Activated naive CD4-positive, alpha-beta T cell treated with anti-CD3 and anti-CD28 coated beads for 36 hours (primary cell): ENCODE measurements around the gene DPP8. TPM values are rescaled to one million over a fixed set of nuclear protein-coding genes. Genes with fewer than 3 reads are reported as not detected.

Experiments
- CTCF ChIA-PET: fragments of 350-600 bp; sonication (Branson Sonifier 250); formaldehyde crosslinking; loops from one replicate; lab custom pipeline; 2021; ENCODE audit warnings: antibody characterized with exemption; lab: Charles Lee
- DNase-seq: peaks from one replicate; pipeline ENCODE4 v3.0.0-alpha.2; 2020
- H3K27ac Mint-ChIP-seq: one replicate; pipeline ENCODE4 v1.8.0; 2021; ENCODE audit warnings: mild to moderate bottlenecking, mixed read lengths
- H3K27me3 Mint-ChIP-seq: one replicate; pipeline ENCODE4 v1.8.0; 2021; ENCODE audit warnings: low read depth, mixed read lengths
- H3K36me3 Mint-ChIP-seq: one replicate; pipeline ENCODE4 v1.8.0; 2021; ENCODE audit warnings: low read depth, mixed read lengths
- H3K4me1 Mint-ChIP-seq: one replicate; pipeline ENCODE4 v1.8.0; 2021; ENCODE audit warnings: low read depth, mixed read lengths
- H3K4me3 Mint-ChIP-seq: one replicate; pipeline ENCODE4 v1.8.0; 2021; ENCODE audit warnings: mild to moderate bottlenecking, moderate library complexity, mixed read lengths
- H3K9me3 Mint-ChIP-seq: one replicate; pipeline ENCODE4 v1.8.0; 2021; ENCODE audit warnings: mixed read lengths
- intact Hi-C: fragments of 100-400 bp; cut with micrococcal nuclease; formaldehyde crosslinking; loops from one replicate; pipeline ENCODE4 v1.15.1; 2023
- total RNA-seq, 2 experiments: library from RNA; stranded (reverse); gene quantifications; one replicate each; pipeline ENCODE4 v1.2.3, GENCODE V29; 2021

Gene DPP8
- total RNA-seq, 2 experiments from 2014 or later = 23.0 to 24.9 TPM

- H3K27me3 Mint-ChIP-seq = peaks cover 8% of the 10 kb centered on the region
- no peak overlapping the region for H3K27ac Mint-ChIP-seq
Measured at GRCh38 chr15:65409036-65409631, 108.4 kb downstream of the DPP8 start.

GRCh38 chr15:65408324-65409035 is 109.0 kb downstream of the DPP8 start:
- Mint-ChIP-seq H3K9me3 (no peaks in the 10 kb centered on the region), H3K4me3 (no peak overlapping the region), H3K36me3 (no peaks in the 10 kb centered on the region), H3K27me3 (peaks cover 8% of the 10 kb centered on the region), H3K4me1 (no peaks in the 10 kb centered on the region), H3K27ac (no peak overlapping the region)
- DNase-seq = no peak
- intact Hi-C loops = loop anchor here (10.0 kb wide), 1 partner anchor 146 kb away; no protein-coding TSS in a partner anchor
- CTCF ChIA-PET = no interaction called here

More at GRCh38 chr15:65409036-65409631, 108.4 kb downstream of the DPP8 start:
- intact Hi-C loops = loop anchor here (10.0 kb wide), 1 partner anchor 146 kb away; no protein-coding TSS in a partner anchor
- Mint-ChIP-seq H3K36me3 (no peaks in the 10 kb centered on the region), H3K4me3 (no peak overlapping the region), H3K9me3 (no peaks in the 10 kb centered on the region), H3K4me1 (no peaks in the 10 kb centered on the region)
- DNase-seq = no peak
- CTCF ChIA-PET = no interaction called here

GRCh38 chr15:65406424-65407000 is 111.0 kb downstream of the DPP8 start:
- H3K27me3 Mint-ChIP-seq = peaks cover 8% of the 10 kb centered on the region
- no peaks in the 10 kb centered on the region for H3K4me1 Mint-ChIP-seq
- CTCF ChIA-PET = interaction anchor here (0.6 kb wide), 1 partner anchor 448 kb away, joined by 3 read pairs; no protein-coding TSS in a partner anchor
- no peak overlapping the region for H3K27ac Mint-ChIP-seq
- intact Hi-C loops = loop anchor here (10.0 kb wide), 1 partner anchor 148 kb away; no protein-coding TSS in a partner anchor
- no peak for DNase-seq
- H3K4me3 Mint-ChIP-seq = no peak overlapping the region
- no peaks in the 10 kb centered on the region for H3K36me3 Mint-ChIP-seq
- no peaks in the 10 kb centered on the region for H3K9me3 Mint-ChIP-seq

DNA sequence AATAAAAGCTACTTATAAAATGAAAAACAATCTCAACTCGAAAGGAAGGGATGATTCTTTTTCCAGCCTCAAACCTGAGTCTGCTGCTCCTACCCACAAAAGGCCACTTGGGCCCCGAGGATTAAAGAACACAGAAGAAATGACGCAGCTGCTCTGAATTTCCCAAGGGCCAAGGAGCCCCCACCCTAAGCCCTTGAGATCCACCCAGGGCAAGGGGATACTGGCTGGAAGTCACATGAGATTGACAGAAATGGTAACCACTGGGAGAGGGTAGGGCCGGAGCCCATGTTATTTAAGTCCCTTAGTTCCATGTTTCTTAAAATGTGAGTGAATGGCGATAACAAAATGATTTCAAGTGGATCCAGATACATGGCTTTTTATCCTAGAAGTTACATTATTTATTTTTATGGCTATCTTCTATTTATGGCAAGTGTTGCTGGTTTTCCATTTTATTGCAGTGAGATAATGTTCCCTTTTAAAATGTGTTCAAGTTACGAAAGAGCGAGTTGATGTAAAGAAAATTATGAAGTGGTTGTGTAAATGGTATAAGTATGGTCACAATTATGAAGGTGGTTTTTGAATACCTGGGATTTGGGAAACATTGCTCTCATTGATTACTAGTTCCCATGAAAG is 111.6 kb downstream of the DPP8 start:
- no peaks in the 10 kb centered on the region for H3K9me3 Mint-ChIP-seq
- no peak overlapping the region for H3K27ac Mint-ChIP-seq
- DNase-seq = no peak
- CTCF ChIA-PET = interaction anchor here (0.6 to 1.6 kb wide), 2 partner anchors 21 to 448 kb away, joined by 3 to 6 read pairs; no protein-coding TSS in a partner anchor
- H3K4me3 Mint-ChIP-seq = no peak overlapping the region
- no peaks in the 10 kb centered on the region for H3K4me1 Mint-ChIP-seq
- intact Hi-C loops = loop anchor here (10.0 kb wide), 1 partner anchor 149 kb away; no protein-coding TSS in a partner anchor
- H3K27me3 Mint-ChIP-seq = peaks cover 13% of the 10 kb centered on the region
- H3K36me3 Mint-ChIP-seq = no peaks in the 10 kb centered on the region

- intact Hi-C loops = loop anchor here (5.0 to 10.0 kb wide), 2 partner anchors 87 to 150 kb away; no protein-coding TSS in a partner anchor
- H3K36me3 Mint-ChIP-seq = no peaks in the 10 kb centered on the region
- no peak overlapping the region for H3K4me3 Mint-ChIP-seq
- no peaks in the 10 kb centered on the region for H3K9me3 Mint-ChIP-seq
- H3K4me1 Mint-ChIP-seq = no peaks in the 10 kb centered on the region
- H3K27ac Mint-ChIP-seq = no peak overlapping the region
- H3K27me3 Mint-ChIP-seq = peaks cover 17% of the 10 kb centered on the region
- DNase-seq = no peak
- CTCF ChIA-PET = interaction anchor here (0.6 to 1.6 kb wide), 2 partner anchors 20 to 36 kb away, joined by 3 to 6 read pairs; no protein-coding TSS in a partner anchor
Measured at GRCh38 chr15:65404186-65404872, 113.2 kb downstream of the DPP8 start.

DNA sequence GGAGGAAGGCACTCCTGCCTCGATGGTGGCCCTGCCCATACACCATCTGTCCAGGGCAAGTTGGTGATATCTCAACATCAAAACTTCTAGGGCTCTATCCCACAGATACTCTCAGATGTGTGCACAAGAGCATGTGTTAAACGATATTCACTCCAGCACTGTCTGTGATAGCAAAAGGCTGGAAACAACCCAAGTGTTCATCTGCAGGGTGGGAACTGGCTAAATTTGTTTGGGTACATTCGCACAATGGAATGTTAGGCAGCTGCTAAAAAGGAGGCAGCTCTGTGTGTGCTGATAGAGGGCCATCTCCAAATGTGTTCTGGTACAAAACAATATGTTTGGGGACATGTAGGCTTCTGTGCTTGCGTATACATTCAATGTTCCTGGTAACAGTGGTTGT is 114.5 kb downstream of the DPP8 start:
- no peaks in the 10 kb centered on the region for H3K4me1 Mint-ChIP-seq
- CTCF ChIA-PET = no interaction called here
- H3K27me3 Mint-ChIP-seq = peaks cover 17% of the 10 kb centered on the region
- no peaks in the 10 kb centered on the region for H3K36me3 Mint-ChIP-seq
- no peak overlapping the region for H3K27ac Mint-ChIP-seq
- DNase-seq = no peak
- H3K4me3 Mint-ChIP-seq = no peak overlapping the region
- intact Hi-C loops = loop anchor here (5.0 to 10.0 kb wide), 2 partner anchors 86 to 152 kb away; no protein-coding TSS in a partner anchor
- H3K9me3 Mint-ChIP-seq = no peaks in the 10 kb centered on the region

GRCh38 chr15:65401611-65402240 is 115.8 kb downstream of the DPP8 start:
- Mint-ChIP-seq H3K4me1 (peaks cover 3% of the 10 kb centered on the region), H3K4me3 (no peak overlapping the region), H3K27me3 (peaks cover 25% of the 10 kb centered on the region), H3K36me3 (no peaks in the 10 kb centered on the region), H3K27ac (no peak overlapping the region), H3K9me3 (no peaks in the 10 kb centered on the region)
- intact Hi-C loops = loop anchor here (5.0 to 10.0 kb wide), 2 partner anchors 84 to 153 kb away; no protein-coding TSS in a partner anchor
- CTCF ChIA-PET = interaction anchor here (0.6 to 1.4 kb wide), 5 partner anchors 17 to 654 kb away, joined by 3 to 6 read pairs (median 3); no protein-coding TSS in a partner anchor
- no peak for DNase-seq

- H3K4me1 Mint-ChIP-seq = peaks cover 6% of the 10 kb centered on the region
- H3K36me3 Mint-ChIP-seq = no peaks in the 10 kb centered on the region
- intact Hi-C loops = loop anchor here (5.0 to 10.0 kb wide), 2 partner anchors 84 to 154 kb away; no protein-coding TSS in a partner anchor
- no peak overlapping the region for H3K4me3 Mint-ChIP-seq
- no peak overlapping the region for H3K27ac Mint-ChIP-seq
- H3K27me3 Mint-ChIP-seq = peaks cover 31% of the 10 kb centered on the region
- no peaks in the 10 kb centered on the region for H3K9me3 Mint-ChIP-seq
- DNase-seq = peak; percentile 68
- CTCF ChIA-PET = interaction anchor here (0.5 to 2.1 kb wide), 13 partner anchors 16 to 1185 kb away, joined by 3 to 14 read pairs (median 5); no protein-coding TSS in a partner anchor
Measured at GRCh38 chr15:65400760-65401610, 116.5 kb downstream of the DPP8 start.

GRCh38 chr15:65399997-65400396 is 117.5 kb downstream of the DPP8 start:
- Mint-ChIP-seq H3K36me3 (no peaks in the 10 kb centered on the region), H3K9me3 (no peaks in the 10 kb centered on the region), H3K4me3 (no peak overlapping the region), H3K27ac (no peak overlapping the region), H3K27me3 (peaks cover 38% of the 10 kb centered on the region), H3K4me1 (peaks cover 6% of the 10 kb centered on the region)
- CTCF ChIA-PET = interaction anchor here (0.5 to 2.1 kb wide), 13 partner anchors 8 to 655 kb away, joined by 3 to 14 read pairs (median 4); no protein-coding TSS in a partner anchor
- no peak for DNase-seq
- intact Hi-C loops = loop anchor here (5.0 to 10.0 kb wide), 2 partner anchors 83 to 155 kb away; no protein-coding TSS in a partner anchor

- Mint-ChIP-seq H3K9me3 (no peaks in the 10 kb centered on the region), H3K36me3 (no peaks in the 10 kb centered on the region)
Measured at GRCh38 chr15:65399001-65399706, 118.3 kb downstream of the DPP8 start.

More at GRCh38 chr15:65399001-65399706, 118.3 kb downstream of the DPP8 start:
- H3K4me1 Mint-ChIP-seq = peaks cover 6% of the 10 kb centered on the region
- no peak overlapping the region for H3K27ac Mint-ChIP-seq
- CTCF ChIA-PET = interaction anchor here (0.5 to 2.1 kb wide), 9 partner anchors 14 to 656 kb away, joined by 3 to 14 read pairs (median 4); no protein-coding TSS in a partner anchor
- intact Hi-C loops = no loop called here
- no peak overlapping the region for H3K4me3 Mint-ChIP-seq
- DNase-seq = no peak
- peaks cover 43% of the 10 kb centered on the region for H3K27me3 Mint-ChIP-seq
